ENCODE data around the gene SFRP4. TPM values are rescaled to one million over a fixed set of nuclear protein-coding genes. Genes with fewer than 3 reads are reported as not detected.

The SFRP4 gene
- total RNA-seq, 1 donor from 2014 or later: 1.1 TPM

GRCh38 chr7:37924491-37925041 lies 7.9 kb upstream of the SFRP4 start:
- DNase-seq: no peak

GRCh38 chr7:37923996-37924395 lies 7.4 kb upstream of the SFRP4 start:
- DNase-seq: no peak

- DNase-seq: no peak
Observed at GRCh38 chr7:37921876-37922275, 5.3 kb upstream of the SFRP4 start.

- no peak for DNase-seq
Observed at GRCh38 chr7:37920849-37921805, 4.5 kb upstream of the SFRP4 start.

GRCh38 chr7:37920305-37920848 lies 3.8 kb upstream of the SFRP4 start, which contains the start of gene EPDR1:
Gene EPDR1 (plus strand): TSS chr7:37920640. CDS start chr7:37920940, 300 bp downstream.
- peak; percentile 74 for DNase-seq

GRCh38 chr7:37918526-37918925 lies 1.9 kb upstream of the SFRP4 start:
- DNase-seq: no peak

- no peak for DNase-seq
Observed at GRCh38 chr7:37916017-37916672, 472 bp downstream of the SFRP4 start.

GRCh38 chr7:37915438-37915837 lies 1.2 kb downstream of the SFRP4 start:
- DNase-seq: no peak

- DNase-seq: no peak
Observed at GRCh38 chr7:37912756-37913155, 3.9 kb downstream of the SFRP4 start.

- DNase-seq: no peak
Observed at GRCh38 chr7:37908221-37908788, 8.3 kb downstream of the SFRP4 start.

- no peak for DNase-seq
Observed at GRCh38 chr7:37901890-37902524, 14.6 kb downstream of the SFRP4 start.

- DNase-seq: no peak
Observed at GRCh38 chr7:37901236-37901827, 15.3 kb downstream of the SFRP4 start.

- no peak for DNase-seq
Observed at GRCh38 chr7:37899712-37900247, 16.8 kb downstream of the SFRP4 start.

- no peak for DNase-seq
Observed at GRCh38 chr7:37894671-37895070, 21.9 kb downstream of the SFRP4 start.

- no peak for DNase-seq
Observed at GRCh38 chr7:37893359-37893758, 23.3 kb downstream of the SFRP4 start.

GRCh38 chr7:37882086-37882485 lies 34.5 kb downstream of the SFRP4 start:
- DNase-seq: no peak

Other genes starting within 250 kb of the SFRP4 start
- gene GPR141, start 233.1 kb downstream of the SFRP4 start, total RNA-seq: not detected
- gene NME8, start 68.2 kb downstream of the SFRP4 start, total RNA-seq: not detected
- gene EPDR1, start 3.8 kb upstream of the SFRP4 start, total RNA-seq: 16.4 TPM